ENCODE data around the gene LRMDA.
"Not testable (repeated sequence)": the region's sequence is repeated elsewhere in the genome, so short reads cannot be mapped to it uniquely, and the experiment has no call there.

LRMDA gene

GRCh38 chr10:76038696-76039095 is 607.3 kb downstream of the LRMDA start:
- no peak for DNase-seq

GRCh38 chr10:76040107-76040829 is 608.8 kb downstream of the LRMDA start:
- no peak for DNase-seq

GRCh38 chr10:76040830-76041220 is 609.4 kb downstream of the LRMDA start:
- no peak for DNase-seq

GRCh38 chr10:76041551-76041950 is 610.1 kb downstream of the LRMDA start:
- no peak for DNase-seq

- DNase-seq = no peak
Observed at GRCh38 chr10:76043261-76043660, 611.8 kb downstream of the LRMDA start.

GRCh38 chr10:76044751-76045150 is 613.3 kb downstream of the LRMDA start:
- DNase-seq = no peak

- DNase-seq = no peak
Observed at GRCh38 chr10:76045174-76045573, 613.8 kb downstream of the LRMDA start.

- no peak for DNase-seq
Observed at GRCh38 chr10:76047521-76047920, 616.1 kb downstream of the LRMDA start.

GRCh38 chr10:76049581-76050290 is 618.3 kb downstream of the LRMDA start:
- DNase-seq = no peak

GRCh38 chr10:76050291-76050625 is 618.8 kb downstream of the LRMDA start:
- DNase-seq = no peak

- no peak for DNase-seq
Observed at GRCh38 chr10:76051007-76051936, 619.8 kb downstream of the LRMDA start.

- DNase-seq = no peak
Observed at GRCh38 chr10:76052682-76053503, 621.5 kb downstream of the LRMDA start.

GRCh38 chr10:76055466-76055865 is 624.0 kb downstream of the LRMDA start:
- no peak for DNase-seq

- no peak for DNase-seq
Observed at GRCh38 chr10:76055963-76056362, 624.5 kb downstream of the LRMDA start.

GRCh38 chr10:76060993-76061392 is 629.6 kb downstream of the LRMDA start:
- DNase-seq = not testable (repeated sequence)

GRCh38 chr10:76066457-76066856 is 635.0 kb downstream of the LRMDA start:
- DNase-seq = no peak

GRCh38 chr10:76067447-76067846 is 636.0 kb downstream of the LRMDA start:
- DNase-seq = no peak

GRCh38 chr10:76068856-76069255 is 637.4 kb downstream of the LRMDA start:
- no peak for DNase-seq

GRCh38 chr10:76070916-76071315 is 639.5 kb downstream of the LRMDA start:
- DNase-seq = no peak

GRCh38 chr10:76071653-76072365 is 640.4 kb downstream of the LRMDA start:
- no peak for DNase-seq

GRCh38 chr10:76072384-76072783 is 641.0 kb downstream of the LRMDA start:
- DNase-seq = no peak

GRCh38 chr10:76073524-76073923 is 642.1 kb downstream of the LRMDA start:
- DNase-seq = no peak
